IPS DF 6.9 (cell line): ENCODE results near the gene SKAP1.

Experiments used
- DNase-seq: peaks from one replicate; pipeline ENCODE4 v3.0.0-alpha.2; 2013; ENCODE audit warnings: low read depth, low spot score
- H3K27ac ChIP-seq: one replicate; pipeline ENCODE4 v1.5.1; 2013; ENCODE audit warnings: low read length, control low read depth
- H3K27me3 ChIP-seq: 2 replicates; pipeline ENCODE4 v1.6.1; 2013; ENCODE audit warnings: mild to moderate bottlenecking, low read length; ENCODE audit not compliant: control insufficient read depth, insufficient read depth
- H3K36me3 ChIP-seq: 2 replicates; pipeline ENCODE4 v1.6.1; 2013; ENCODE audit warnings: low read length; ENCODE audit not compliant: control insufficient read depth, insufficient read depth
- H3K4me1 ChIP-seq: 2 replicates; pipeline ENCODE4 v1.6.1; 2013; ENCODE audit warnings: low read length; ENCODE audit not compliant: control insufficient read depth, insufficient read depth
- H3K4me3 ChIP-seq: 2 replicates; pipeline ENCODE4 v1.5.1; 2013; ENCODE audit warnings: mild to moderate bottlenecking, low read length
- H3K9me3 ChIP-seq: 2 replicates; pipeline ENCODE4 v1.6.1; 2013; ENCODE audit warnings: low read length, inconsistent platforms; ENCODE audit not compliant: control insufficient read depth, insufficient read depth
- WGBS: extraction: QIAGEN DNeasy Blood & Tissue Kit; methylation state at CpG from one replicate; pipeline ENCODE4 v1.1.7; 2013; ENCODE audit warnings: mixed read lengths, missing lambda C conversion rate; ENCODE audit not compliant: insufficient read length, insufficient coverage; 5-methylcytosine and 5-hydroxymethylcytosine counted together

The SKAP1 gene

DNA sequence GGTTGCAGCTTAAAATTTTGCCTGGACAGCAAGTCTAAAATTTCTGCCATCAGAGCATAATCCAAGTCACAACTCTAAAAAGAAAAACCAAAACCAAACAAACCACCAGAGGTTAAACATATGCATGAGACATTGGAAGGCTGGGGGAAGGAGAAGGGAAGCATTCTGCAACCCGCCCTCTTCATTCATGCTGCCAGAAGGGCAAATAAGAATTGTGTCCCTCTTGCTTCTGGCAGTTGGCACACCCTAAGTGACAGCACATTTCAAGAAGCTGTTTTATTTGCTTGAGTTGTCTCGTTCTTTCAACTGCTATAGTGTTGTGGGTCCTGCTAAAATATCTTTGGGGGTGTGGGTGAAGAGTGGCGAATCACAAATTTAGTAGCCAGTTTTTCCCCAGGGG is 99.6 kb downstream of the SKAP1 start:
- WGBS: no CpG with 5 or more reads among the region's 3 CpGs
- Histone ChIP-seq H3K36me3 (no peaks in the 10 kb centered on the region), H3K27me3 (no peaks in the 10 kb centered on the region), H3K4me3 (no peak overlapping the region), H3K27ac (no peak overlapping the region), H3K4me1 (no peaks in the 10 kb centered on the region), H3K9me3 (no peaks in the 10 kb centered on the region)
- no peak for DNase-seq

DNA sequence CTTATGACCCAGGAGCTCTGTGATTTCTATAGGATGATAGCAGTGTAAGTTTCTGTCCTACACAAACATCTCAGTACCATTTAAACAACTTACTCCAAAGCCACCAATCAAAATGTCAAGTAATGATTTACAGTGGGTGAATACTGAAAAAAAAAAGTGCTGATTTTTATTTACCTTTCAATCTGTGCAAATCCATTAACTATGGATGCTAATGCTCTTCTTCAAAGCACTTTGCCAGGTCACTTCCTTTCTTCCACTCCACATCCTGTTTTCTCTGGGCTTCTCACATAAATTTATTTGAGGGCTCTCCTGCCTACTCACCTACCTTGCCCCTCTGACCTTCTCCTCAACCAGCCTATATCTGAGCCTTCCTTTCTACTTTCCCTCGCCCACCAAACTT is 101.6 kb downstream of the SKAP1 start:
- H3K27me3 ChIP-seq: no peaks in the 10 kb centered on the region
- H3K4me1 ChIP-seq: no peaks in the 10 kb centered on the region
- no peaks in the 10 kb centered on the region for H3K36me3 ChIP-seq
- no peaks in the 10 kb centered on the region for H3K9me3 ChIP-seq
- no peak for DNase-seq
- 100% methylated on average over 1 of the region's 1 CpG for WGBS
- H3K27ac ChIP-seq: no peak overlapping the region
- H3K4me3 ChIP-seq: no peak overlapping the region

DNA sequence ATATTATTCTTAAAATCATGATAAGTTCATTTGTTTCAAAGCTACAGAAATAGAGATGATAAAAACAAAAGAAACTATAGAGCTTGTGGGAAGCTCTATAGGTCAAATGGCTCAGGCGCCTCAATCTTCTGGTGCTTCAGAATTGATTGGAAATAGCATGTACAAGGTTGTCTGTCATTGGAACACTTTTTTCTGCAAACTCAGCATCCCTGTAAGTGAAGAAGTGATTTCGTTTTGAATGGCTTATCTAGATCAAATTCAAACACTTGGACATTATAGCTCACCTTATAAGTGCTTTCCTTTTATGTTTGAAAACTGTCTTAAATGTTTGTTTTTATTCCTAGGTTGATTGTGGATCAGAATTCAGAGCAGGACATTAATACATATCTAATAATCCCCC is 103.7 kb downstream of the SKAP1 start:
- Histone ChIP-seq H3K27me3 (no peaks in the 10 kb centered on the region), H3K36me3 (no peaks in the 10 kb centered on the region), H3K4me1 (no peaks in the 10 kb centered on the region), H3K4me3 (no peak overlapping the region), H3K27ac (no peak overlapping the region), H3K9me3 (no peaks in the 10 kb centered on the region)
- no CpG with 5 or more reads among the region's 2 CpGs for WGBS
- no peak for DNase-seq

DNA sequence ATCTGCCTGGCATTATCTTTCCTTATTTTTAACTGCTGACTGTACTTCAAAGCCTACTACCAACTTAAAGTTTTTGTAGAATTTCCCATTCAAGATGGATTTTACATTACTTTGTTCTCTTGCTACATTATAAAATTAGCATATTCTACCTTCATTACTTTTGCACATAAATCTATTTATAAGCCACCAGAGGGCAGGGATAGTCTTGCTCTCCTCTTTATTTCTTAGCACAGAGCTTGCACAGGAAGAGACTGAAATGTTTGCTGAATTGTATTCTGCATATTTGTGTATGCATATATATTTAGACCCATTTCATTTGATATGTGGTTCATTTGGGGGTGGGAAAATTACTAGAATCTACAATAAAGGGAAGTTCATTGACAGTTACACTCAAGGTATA is 108.0 kb downstream of the SKAP1 start:
- Histone ChIP-seq H3K36me3 (no peaks in the 10 kb centered on the region), H3K9me3 (no peaks in the 10 kb centered on the region), H3K27ac (no peak overlapping the region), H3K4me1 (no peaks in the 10 kb centered on the region), H3K27me3 (no peaks in the 10 kb centered on the region; the same call in 1 of the 2 replicates), H3K4me3 (no peak overlapping the region)
- no peak for DNase-seq

DNA sequence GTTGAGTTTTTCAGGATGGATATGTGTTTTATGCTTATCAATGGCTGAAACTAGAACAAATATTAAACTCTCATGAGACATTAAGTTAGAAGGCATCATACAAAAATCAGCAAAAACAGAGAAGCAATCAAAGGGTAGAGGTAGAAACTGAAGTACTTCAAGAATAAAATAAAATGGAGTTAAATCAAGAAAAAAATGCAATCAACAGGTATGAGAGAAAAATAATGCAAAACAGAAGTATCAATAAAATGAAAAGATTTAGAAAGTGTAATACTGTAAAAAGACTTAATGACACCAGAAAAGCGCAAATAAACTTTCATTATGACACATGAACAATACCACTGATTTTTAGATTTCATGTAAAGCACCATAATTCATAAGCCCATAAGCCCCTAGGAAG is 112.3 kb downstream of the SKAP1 start:
- Histone ChIP-seq H3K4me1 (no peaks in the 10 kb centered on the region), H3K27me3 (no peaks in the 10 kb centered on the region; the same call in 1 of the 2 replicates), H3K36me3 (no peaks in the 10 kb centered on the region), H3K4me3 (no peak overlapping the region), H3K9me3 (no peaks in the 10 kb centered on the region), H3K27ac (no peak overlapping the region)
- no CpG with 5 or more reads among the region's 1 CpG for WGBS
- DNase-seq: no peak

DNA sequence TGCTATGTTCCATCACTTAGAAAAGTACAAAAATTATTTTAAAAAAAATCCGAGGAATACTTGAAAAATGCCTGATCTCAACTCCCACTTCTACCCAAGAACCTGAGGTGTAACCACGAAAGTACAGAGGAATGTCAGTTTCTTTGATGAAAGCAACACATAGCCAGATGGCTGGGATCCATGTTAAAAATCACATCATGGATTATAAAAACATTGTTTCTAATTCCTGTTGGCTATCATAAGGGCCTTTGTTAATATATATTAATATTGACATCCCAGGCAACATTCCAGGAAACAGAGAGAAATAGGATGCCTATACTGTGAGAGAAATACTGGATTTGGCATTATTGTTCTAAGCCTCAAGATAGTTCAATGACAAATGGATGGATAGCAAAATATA is 115.3 kb downstream of the SKAP1 start:
- H3K36me3 ChIP-seq: no peaks in the 10 kb centered on the region
- no peak overlapping the region for H3K4me3 ChIP-seq
- H3K27me3 ChIP-seq: no peaks in the 10 kb centered on the region
- no peaks in the 10 kb centered on the region for H3K9me3 ChIP-seq
- 0 out of 2 replicates have a peak, but pooled peaks cover 1% of the 10 kb centered on the region for H3K4me1 ChIP-seq
- no CpG with 5 or more reads among the region's 2 CpGs for WGBS
- no peak for DNase-seq
- H3K27ac ChIP-seq: no peak overlapping the region

DNA sequence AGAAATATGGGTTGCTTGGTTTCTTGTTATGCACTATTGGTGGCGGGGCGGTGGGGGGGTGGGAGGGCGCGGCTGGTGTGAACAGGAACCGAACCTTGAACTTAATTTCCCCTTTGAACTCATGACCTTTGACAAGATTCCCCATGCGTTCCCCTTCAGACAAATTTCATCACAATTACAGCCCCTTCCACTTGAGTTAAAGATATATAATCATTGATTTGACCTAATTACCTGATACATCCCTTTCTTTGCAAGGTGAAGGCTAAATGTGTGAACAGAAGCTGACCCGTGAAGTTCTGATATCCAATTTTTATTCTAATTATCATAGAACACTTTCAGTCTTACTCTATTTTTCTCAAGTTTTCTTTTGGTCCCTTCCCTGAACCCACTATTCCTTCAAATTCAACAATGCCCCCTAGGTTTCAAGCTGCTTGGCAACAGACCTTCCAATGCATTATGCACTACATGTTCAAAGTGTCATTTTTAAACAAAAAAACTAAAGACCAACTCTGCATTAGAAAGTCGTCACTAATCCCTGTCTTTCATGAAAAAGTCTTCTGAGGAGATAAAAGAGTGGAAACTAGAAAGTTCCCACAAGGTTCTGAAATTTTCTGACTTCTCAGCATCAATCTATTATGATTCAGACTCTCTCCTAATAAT is 116.8 kb downstream of the SKAP1 start:
- Histone ChIP-seq H3K4me3 (no peak overlapping the region), H3K27me3 (no peaks in the 10 kb centered on the region), H3K9me3 (no peaks in the 10 kb centered on the region), H3K36me3 (no peaks in the 10 kb centered on the region), H3K4me1 (0 out of 2 replicates have a peak, but pooled peaks cover 1% of the 10 kb centered on the region), H3K27ac (no peak overlapping the region)
- DNase-seq: no peak
- no CpG with 5 or more reads among the region's 8 CpGs for WGBS

DNA sequence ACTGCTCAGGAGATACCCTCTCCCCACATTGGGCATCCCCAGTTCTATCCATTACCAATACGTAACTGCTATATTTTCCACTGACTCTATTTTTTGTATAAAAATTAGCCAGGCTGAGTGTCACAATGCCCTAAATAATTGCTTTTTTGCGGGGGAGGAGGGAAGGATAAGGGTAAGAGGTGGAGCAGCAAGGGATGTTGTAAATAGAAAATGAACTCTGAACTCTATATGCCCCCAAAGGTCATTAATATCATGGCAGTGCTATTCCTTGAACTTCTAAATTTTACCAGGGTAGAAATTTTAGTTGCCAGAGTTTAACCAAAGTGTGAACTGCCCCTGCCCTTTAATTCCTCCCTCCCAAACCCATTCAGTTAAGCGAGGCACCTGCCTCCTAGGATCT is 118.7 kb downstream of the SKAP1 start:
- no peaks in the 10 kb centered on the region for H3K27me3 ChIP-seq
- no peak for DNase-seq
- H3K9me3 ChIP-seq: no peaks in the 10 kb centered on the region
- whole genome bisulfite sequencing: no CpG with 5 or more reads among the region's 3 CpGs
- H3K4me3 ChIP-seq: no peak overlapping the region
- H3K4me1 ChIP-seq: 0 out of 2 replicates have a peak, but pooled peaks cover 1% of the 10 kb centered on the region
- H3K27ac ChIP-seq: no peak overlapping the region
- H3K36me3 ChIP-seq: no peaks in the 10 kb centered on the region

DNA sequence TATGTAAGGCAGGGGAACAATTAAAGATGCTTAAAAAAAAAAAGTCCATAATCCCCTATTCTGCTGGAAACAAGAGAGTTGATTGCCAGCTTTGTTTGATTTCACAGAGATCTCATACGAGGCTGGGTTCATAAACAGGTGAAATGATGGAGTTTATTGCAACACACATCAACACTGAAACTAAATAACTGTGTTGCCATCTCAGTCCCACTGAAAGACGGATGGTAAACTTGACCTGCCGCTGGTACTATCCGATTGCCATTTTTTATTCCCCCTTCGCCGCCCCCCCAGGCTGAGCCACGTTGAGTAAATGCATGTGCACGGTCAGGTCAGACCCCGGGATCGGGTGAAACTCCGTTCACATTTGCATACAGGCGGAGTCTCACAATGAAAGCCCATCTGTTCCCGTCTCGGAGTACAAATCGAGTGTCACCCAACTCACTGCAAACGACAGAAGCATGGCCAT is 119.2 kb downstream of the SKAP1 start:
- no peaks in the 10 kb centered on the region for H3K9me3 ChIP-seq
- DNase-seq: no peak
- no peaks in the 10 kb centered on the region for H3K36me3 ChIP-seq
- no peak overlapping the region for H3K4me3 ChIP-seq
- no peak overlapping the region for H3K27ac ChIP-seq
- 0 out of 2 replicates have a peak, but pooled peaks cover 1% of the 10 kb centered on the region for H3K4me1 ChIP-seq
- no peaks in the 10 kb centered on the region for H3K27me3 ChIP-seq
- WGBS: no CpG with 5 or more reads among the region's 16 CpGs

DNA sequence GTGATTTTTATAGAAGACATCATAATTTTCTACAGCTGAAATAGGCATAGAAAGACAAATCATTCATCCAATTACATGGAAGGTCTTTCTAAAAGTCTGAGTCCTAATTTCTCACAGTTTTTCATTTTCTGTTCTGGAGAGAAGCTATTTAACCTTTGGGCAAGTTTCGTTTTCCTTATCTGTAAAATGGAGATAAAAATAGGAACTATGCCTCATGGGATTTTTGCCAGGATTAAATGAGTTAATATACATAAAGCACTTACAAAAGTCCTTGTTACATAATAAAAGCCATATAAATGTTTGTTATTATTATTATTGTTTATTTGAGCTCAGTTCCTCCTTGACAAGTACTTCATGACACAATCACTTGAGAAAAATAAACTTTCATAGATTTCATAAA is 121.4 kb downstream of the SKAP1 start:
- Histone ChIP-seq H3K4me1 (0 out of 2 replicates have a peak, but pooled peaks cover 1% of the 10 kb centered on the region), H3K9me3 (no peaks in the 10 kb centered on the region), H3K4me3 (no peak overlapping the region), H3K27me3 (no peaks in the 10 kb centered on the region), H3K27ac (no peak overlapping the region), H3K36me3 (no peaks in the 10 kb centered on the region)
- no CpG with 5 or more reads among the region's 1 CpG for WGBS
- no peak for DNase-seq

DNA sequence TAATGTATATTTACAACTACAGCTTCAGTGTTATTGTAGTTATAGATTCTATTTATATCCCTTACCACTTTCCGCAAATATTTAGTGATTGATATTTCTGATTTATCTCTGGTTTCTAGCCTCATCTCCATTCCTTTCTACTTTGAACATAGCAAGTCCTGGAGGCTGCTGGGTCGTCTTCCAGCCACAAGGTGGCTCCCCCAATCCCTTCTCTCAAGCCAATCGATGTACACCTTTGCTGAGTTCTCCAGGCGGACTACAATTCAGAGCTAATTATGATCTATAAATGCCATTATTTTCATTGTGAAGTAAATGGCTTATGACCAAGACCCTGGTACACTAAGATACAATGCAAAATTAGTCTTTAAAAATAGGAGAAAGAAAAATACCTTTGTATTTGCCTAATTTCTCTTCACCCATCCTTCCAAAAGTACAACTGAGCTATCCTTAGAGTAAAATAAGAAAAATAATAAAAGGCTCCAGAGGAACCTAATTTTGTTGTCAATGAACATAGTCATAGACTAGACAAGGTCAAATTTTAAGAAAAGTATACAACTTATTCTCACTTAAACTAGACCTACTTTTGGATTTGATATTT is 122.1 kb downstream of the SKAP1 start:
- WGBS: no CpG with 5 or more reads among the region's 4 CpGs

More for the DNA sequence above, 122.1 kb downstream of the SKAP1 start:
- Histone ChIP-seq H3K27me3 (no peaks in the 10 kb centered on the region), H3K4me1 (0 out of 2 replicates have a peak, but pooled peaks cover 1% of the 10 kb centered on the region), H3K36me3 (no peaks in the 10 kb centered on the region), H3K27ac (no peak overlapping the region), H3K9me3 (no peaks in the 10 kb centered on the region), H3K4me3 (no peak overlapping the region)
- peak; percentile 29 for DNase-seq
